Ovary (tissue), 3 donors: ENCODE data around the gene SLC17A9.

Experiments used
- CTCF ChIP-seq, 3 donors: fragments of 450-650 bp in 2 of 3; fragments of 200-600 bp in 1 of 3; IDR thresholded peaks; one replicate each; pipeline versions ENCODE4 v1.5.1 to v1.8.0; 2016 to 2022; ENCODE audit warnings: antibody characterized with exemption in 3 of 3, mild to moderate bottlenecking in 1 of 3
- EP300 ChIP-seq: sonication (generic); formaldehyde crosslinking; IDR thresholded peaks from one replicate; pipeline ENCODE4 v1.6.1; 2017; ENCODE audit warnings: antibody characterized with exemption
- POLR2A ChIP-seq: fragments of 450-650 bp; IDR thresholded peaks from one replicate; pipeline ENCODE4 v1.6.1; 2017; ENCODE audit warnings: antibody characterized with exemption, mild to moderate bottlenecking, moderate library complexity
- donor health status: DM: no; HTN: no; CAD: no.

- no peak for TF ChIP-seq CTCF (IDR thresholded peaks at IDR 0.05)
- no peak for TF ChIP-seq EP300
- TF ChIP-seq POLR2A: no peak
Observed at GRCh38 chr20:63007360-63007645, 54.8 kb downstream of the SLC17A9 start.
